ENCODE results near the gene HOXD10.

The HOXD10 gene

GRCh38 chr2:176088937-176089842 is 27.4 kb upstream of the HOXD10 start:
- H3K9me3 ChIP-seq (ENCODE audit: severe bottlenecking), result no peaks in the 10 kb centered on the region
- DNase-seq, result no peak
- no peak overlapping the region for H3K27ac ChIP-seq
- peaks cover 97% of the 10 kb centered on the region for H3K27me3 ChIP-seq (ENCODE audit: insufficient read depth, low read depth, severe bottlenecking)
- TF ChIP-seq, protein P1, sequence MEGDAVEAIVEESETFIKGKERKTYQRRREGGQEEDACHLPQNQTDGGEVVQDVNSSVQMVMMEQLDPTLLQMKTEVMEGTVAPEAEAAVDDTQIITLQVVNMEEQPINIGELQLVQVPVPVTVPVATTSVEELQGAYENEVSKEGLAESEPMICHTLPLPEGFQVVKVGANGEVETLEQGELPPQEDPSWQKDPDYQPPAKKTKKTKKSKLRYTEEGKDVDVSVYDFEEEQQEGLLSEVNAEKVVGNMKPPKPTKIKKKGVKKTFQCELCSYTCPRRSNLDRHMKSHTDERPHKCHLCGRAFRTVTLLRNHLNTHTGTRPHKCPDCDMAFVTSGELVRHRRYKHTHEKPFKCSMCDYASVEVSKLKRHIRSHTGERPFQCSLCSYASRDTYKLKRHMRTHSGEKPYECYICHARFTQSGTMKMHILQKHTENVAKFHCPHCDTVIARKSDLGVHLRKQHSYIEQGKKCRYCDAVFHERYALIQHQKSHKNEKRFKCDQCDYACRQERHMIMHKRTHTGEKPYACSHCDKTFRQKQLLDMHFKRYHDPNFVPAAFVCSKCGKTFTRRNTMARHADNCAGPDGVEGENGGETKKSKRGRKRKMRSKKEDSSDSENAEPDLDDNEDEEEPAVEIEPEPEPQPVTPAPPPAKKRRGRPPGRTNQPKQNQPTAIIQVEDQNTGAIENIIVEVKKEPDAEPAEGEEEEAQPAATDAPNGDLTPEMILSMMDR (IDR thresholded peaks at IDR 0.05; ENCODE audit: low read depth, low read length), result no peak
- H3K4me3 ChIP-seq (ENCODE audit: low read depth, low read length), result no peak overlapping the region
- no peaks in the 10 kb centered on the region for H3K36me3 ChIP-seq

- Histone ChIP-seq H3K27me3 (ENCODE audit: insufficient read depth, low read depth, severe bottlenecking) (peaks cover 97% of the 10 kb centered on the region), H3K9me3 (ENCODE audit: severe bottlenecking) (no peaks in the 10 kb centered on the region), H3K36me3 (no peaks in the 10 kb centered on the region), H3K27ac (no peak overlapping the region), H3K4me3 (ENCODE audit: low read depth, low read length) (no peak overlapping the region)
- DNase-seq, result no peak
- TF ChIP-seq, protein P1 (IDR thresholded peaks at IDR 0.05; ENCODE audit: low read depth, low read length), result no peak
Measured at GRCh38 chr2:176089843-176090395, 26.7 kb upstream of the HOXD10 start.

DNA sequence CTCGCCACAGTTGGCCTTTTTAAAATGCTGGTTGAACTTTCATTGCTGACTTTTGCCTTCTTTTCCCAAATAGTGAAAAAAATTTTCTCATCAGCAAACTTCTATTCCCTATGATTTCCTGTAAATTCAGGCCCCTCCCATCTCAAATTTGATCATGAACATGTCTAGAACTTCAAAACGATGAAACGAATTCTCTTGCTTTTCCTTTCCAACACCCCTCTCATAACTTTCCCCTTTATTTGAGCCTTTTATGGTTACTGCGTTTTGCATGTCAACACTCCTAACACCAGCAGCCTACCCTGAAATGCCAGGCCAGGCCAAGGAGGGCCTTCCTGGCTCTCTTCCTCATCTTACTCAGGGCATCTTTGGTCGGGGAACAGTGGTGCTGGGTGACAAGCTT is 25.7 kb upstream of the HOXD10 start:
- peaks cover 97% of the 10 kb centered on the region for H3K27me3 ChIP-seq (ENCODE audit: insufficient read depth, low read depth, severe bottlenecking)
- H3K27ac ChIP-seq, result no peak overlapping the region
- H3K4me3 ChIP-seq (ENCODE audit: low read depth, low read length), result no peak overlapping the region
- no peak for DNase-seq
- no peaks in the 10 kb centered on the region for H3K36me3 ChIP-seq
- no peaks in the 10 kb centered on the region for H3K9me3 ChIP-seq (ENCODE audit: severe bottlenecking)
- TF ChIP-seq, protein P1 (IDR thresholded peaks at IDR 0.05; ENCODE audit: low read depth, low read length), result no peak

DNA sequence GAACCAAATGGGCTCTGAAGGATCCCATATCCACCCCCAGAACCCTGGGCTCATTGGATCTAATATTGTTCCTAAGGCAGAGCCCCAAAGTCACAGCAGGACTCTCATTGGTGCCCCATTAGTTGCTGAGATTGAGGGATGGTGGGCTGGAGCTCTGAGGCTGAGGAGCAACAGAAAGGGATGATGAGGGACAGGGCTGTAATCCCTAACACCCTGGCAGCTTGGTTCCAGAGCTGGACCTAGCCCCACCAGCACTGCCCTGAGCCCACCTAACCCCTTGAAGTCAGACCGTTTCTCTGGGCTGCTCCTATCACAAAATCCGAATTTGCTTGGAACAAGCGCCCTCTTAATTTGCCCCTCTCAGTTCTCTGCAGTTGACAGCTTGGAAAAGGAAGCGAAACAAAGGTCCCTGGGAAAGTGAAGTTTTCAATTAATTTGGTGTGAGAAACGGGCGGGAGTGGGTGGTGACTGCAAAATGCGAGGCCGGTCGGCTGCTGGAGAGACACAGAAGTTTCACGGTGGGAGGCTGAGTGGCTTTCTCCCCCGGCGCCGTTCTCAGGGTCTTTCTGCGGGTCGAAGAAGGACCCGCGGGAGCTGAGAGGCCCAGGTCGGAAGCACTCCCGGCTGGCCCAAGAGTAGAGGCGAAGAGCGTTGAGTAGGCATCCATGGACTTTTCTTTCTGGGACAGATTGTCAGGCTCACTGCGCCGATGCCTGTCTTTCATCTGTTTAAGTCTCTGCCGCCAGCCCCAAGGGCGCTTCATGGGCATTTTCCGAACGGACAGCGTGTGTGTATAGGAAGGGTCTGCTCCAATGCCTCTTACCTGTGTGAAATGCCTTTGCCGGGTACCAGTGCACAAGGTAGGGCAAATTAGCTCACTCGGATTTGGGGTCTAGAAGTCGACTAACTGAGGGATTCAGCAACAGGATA is 25.0 kb upstream of the HOXD10 start:
- DNase-seq, result no peak
- no peaks in the 10 kb centered on the region for H3K36me3 ChIP-seq
- TF ChIP-seq, protein P1 (IDR thresholded peaks at IDR 0.05; ENCODE audit: low read depth, low read length), result no peak
- no peak overlapping the region for H3K27ac ChIP-seq
- H3K9me3 ChIP-seq (ENCODE audit: severe bottlenecking), result no peaks in the 10 kb centered on the region
- peaks cover 97% of the 10 kb centered on the region for H3K27me3 ChIP-seq (ENCODE audit: insufficient read depth, low read depth, severe bottlenecking)
- H3K4me3 ChIP-seq (ENCODE audit: low read depth, low read length), result no peak overlapping the region

GRCh38 chr2:176092270-176093144 is 24.1 kb upstream of the HOXD10 start, which contains the start of gene HOXD13:
TSS of gene HOXD13 (plus strand) at chr2:176092721. CDS start at chr2:176092891, 170 bp downstream.
- H3K27ac ChIP-seq, result no peak within 1 kb of the TSS
- peaks cover 97% of the 10 kb centered on the region for H3K27me3 ChIP-seq (ENCODE audit: insufficient read depth, low read depth, severe bottlenecking)
- peak within 1 kb of the TSS; percentile 41 for H3K4me3 ChIP-seq (ENCODE audit: low read depth, low read length)
- no peaks in the 10 kb centered on the region for H3K9me3 ChIP-seq (ENCODE audit: severe bottlenecking)
- TF ChIP-seq, protein P1 (IDR thresholded peaks at IDR 0.05; ENCODE audit: low read depth, low read length), result no peak
- peak; percentile 39 for DNase-seq
- H3K36me3 ChIP-seq, result no peaks in the 10 kb centered on the region
